Inflammatory macrophage (primary cell): ENCODE results near the gene MTNR1A.

Source experiments
- DNase-seq, 2 donors: peaks; one replicate each; pipeline ENCODE4 v3.0.0-alpha.2; 2020 to 2022

Gene MTNR1A

DNA sequence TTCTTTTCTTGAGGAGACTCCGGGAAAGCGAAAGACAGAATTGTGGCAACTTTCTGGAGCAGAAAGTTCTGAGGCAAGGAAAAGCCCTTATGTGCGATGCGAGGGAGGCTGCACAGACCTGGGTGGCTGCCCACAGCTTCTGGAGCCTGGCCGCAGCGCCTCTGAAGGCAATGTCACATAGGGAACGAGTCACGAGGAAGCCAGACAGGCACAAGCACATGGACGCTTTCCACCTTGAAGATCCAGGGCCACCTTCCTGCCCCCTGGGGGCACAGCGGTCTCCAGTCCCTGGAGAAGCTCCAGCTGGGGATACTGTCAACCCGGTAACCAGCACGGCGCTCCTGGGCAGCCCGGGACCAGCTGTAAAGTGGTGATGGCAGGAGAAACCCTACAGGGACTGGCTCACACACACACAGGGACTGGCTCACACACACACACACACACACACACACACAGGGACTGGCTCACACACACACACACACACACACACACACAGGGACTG, 69.8 kb downstream of the MTNR1A start:
- DNase-seq: no peak

DNA sequence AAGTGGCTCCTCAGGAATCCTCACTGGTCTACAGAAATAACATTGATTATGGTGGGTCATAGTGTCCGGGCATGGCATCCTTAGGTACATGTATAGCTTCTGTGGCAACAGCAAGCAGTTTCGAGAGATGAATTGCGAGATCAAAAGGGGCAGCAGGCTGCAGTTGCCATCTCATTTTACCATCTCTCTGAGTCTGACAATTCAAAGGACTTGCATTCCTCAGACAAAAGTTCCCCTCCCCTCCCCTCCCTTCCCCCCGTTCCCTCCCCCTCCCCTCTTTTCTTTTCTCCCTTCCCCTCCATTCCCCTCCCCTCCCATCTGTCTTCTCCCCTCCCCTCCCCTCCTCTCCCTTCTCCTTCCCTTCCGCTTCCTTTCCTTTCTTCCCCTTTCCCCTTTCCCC, 70.2 kb downstream of the MTNR1A start:
- no peak for DNase-seq

DNA sequence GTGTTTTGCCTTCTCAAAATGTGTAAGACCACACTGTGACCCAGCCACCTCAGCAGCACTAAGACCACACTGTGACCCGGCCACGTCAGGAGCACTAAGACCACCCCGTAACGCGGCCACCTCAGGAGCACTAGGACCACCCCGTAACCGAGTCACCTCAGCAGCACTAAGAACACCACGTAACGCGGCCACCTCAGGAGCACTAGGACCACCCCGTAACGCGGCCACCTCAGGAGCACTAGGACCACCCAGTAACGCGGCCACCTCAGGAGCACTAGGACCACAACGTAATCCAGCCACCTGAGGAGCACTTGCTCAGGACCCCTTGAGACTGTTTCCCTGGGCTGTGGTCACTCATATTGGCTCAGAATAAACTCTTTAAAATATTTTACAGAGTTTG, 71.7 kb downstream of the MTNR1A start:
- DNase-seq: no peak
